ENCODE data around the gene CACNA1C. TPM values are rescaled to one million over a fixed set of nuclear protein-coding genes. Genes with fewer than 3 reads are reported as not detected.

The CACNA1C gene
- total RNA-seq, 1 experiment from 2014 or later, result 1.1 TPM

- peaks cover 28% of the 10 kb centered on the region for H3K27me3 Mint-ChIP-seq (ENCODE audit: low read depth)
- no peak overlapping the region for H2AFZ ChIP-seq (ENCODE audit: low read length)
- H3K23me2 ChIP-seq (ENCODE audit: insufficient read length, low read depth, low read length, poor library complexity, severe bottlenecking), result no peaks in the 10 kb centered on the region
- no peak overlapping the region for H3T11ph ChIP-seq (ENCODE audit: low read length)
- no peak overlapping the region for H3K4me3 Mint-ChIP-seq
- WGBS (ENCODE audit: extremely low coverage, insufficient read length, low lambda C conversion rate), result no CpG with 5 or more reads among the region's 5 CpGs
- no peak overlapping the region for H4K91ac ChIP-seq (ENCODE audit: insufficient read length, low read depth, low read length)
- H2BK5ac ChIP-seq (ENCODE audit: insufficient read length, low read length), result no peak overlapping the region
- no peak overlapping the region for H2BK120ac ChIP-seq (ENCODE audit: low read depth, low read length, poor library complexity, severe bottlenecking)
- H4K20me1 ChIP-seq (ENCODE audit: control insufficient read depth, insufficient read depth, insufficient read length), result no peaks in the 10 kb centered on the region
- no peak overlapping the region for H2AK5ac ChIP-seq (ENCODE audit: insufficient read length, low read length)
- no peaks in the 10 kb centered on the region for H3K79me2 ChIP-seq (ENCODE audit: insufficient read depth, low read length)
- H3K36me3 Mint-ChIP-seq (ENCODE audit: insufficient read depth in 1 of 3, low read depth in 3 of 3), result peaks cover 8 to 10% (median 10%) of the 10 kb centered on the region in 3 experiments; a peak in 6 of 7 replicates
- H2BK15ac ChIP-seq (ENCODE audit: low read depth, low read length), result no peak overlapping the region
- no peak overlapping the region for H3K4ac ChIP-seq (ENCODE audit: low read depth, low read length)
- H3K9me3 Mint-ChIP-seq, result peaks cover 23 to 28% of the 10 kb centered on the region in 2 experiments
- no peaks in the 10 kb centered on the region for H3K4me1 ChIP-seq (ENCODE audit: insufficient read depth, low read length)
- no peak overlapping the region for H2BK20ac ChIP-seq (ENCODE audit: low read depth, low read length, poor library complexity, severe bottlenecking)
- no peaks in the 10 kb centered on the region for H3K9me3 ChIP-seq (ENCODE audit: control insufficient read depth, low read depth, low read length)
- no peak overlapping the region for H3K23ac ChIP-seq (ENCODE audit: insufficient read length, low read depth, low read length)
- TF ChIP-seq CTCF (conservative IDR thresholded peaks at IDR 0.05), result no peak
- H3K4me1 Mint-ChIP-seq, result peaks cover 4 to 5% of the 10 kb centered on the region in 2 experiments
- no peak for DNase-seq
- no peak overlapping the region for H3K4me2 ChIP-seq (ENCODE audit: insufficient read depth, insufficient read length, low read length)
- H3K27ac Mint-ChIP-seq, result no peak overlapping the region; a peak in 1 of 7 replicates
- no peak overlapping the region for H4K5ac ChIP-seq (ENCODE audit: insufficient read length, low read depth, low read length)
- H4K8ac ChIP-seq (replicated peaks; ENCODE audit: insufficient read length, low read depth, low read length), result no peak overlapping the region
- H3K14ac ChIP-seq (ENCODE audit: insufficient read depth, low read length), result no peak overlapping the region
- no peak overlapping the region for H3K9ac ChIP-seq (ENCODE audit: extremely low read depth, insufficient read length, low read length)
- no peaks in the 10 kb centered on the region for H3K79me1 ChIP-seq (ENCODE audit: insufficient read depth, low read depth, low read length, poor library complexity, severe bottlenecking)
- H3K56ac ChIP-seq (ENCODE audit: insufficient read length, low read depth, low read length), result no peak overlapping the region
- no peak overlapping the region for H2BK12ac ChIP-seq (ENCODE audit: insufficient read length, low read depth, low read length)
- H3K27me3 ChIP-seq (ENCODE audit: insufficient read depth, low read length), result no peaks in the 10 kb centered on the region
- H3K27ac ChIP-seq (ENCODE audit: insufficient read length, low read depth, low read length), result no peak overlapping the region
- H3K18ac ChIP-seq (ENCODE audit: insufficient read length, low read depth, low read length), result no peak overlapping the region
Observed at GRCh38 chr12:2593045-2593444, 540.3 kb downstream of the CACNA1C start.

Data from H9 (cell line).